HG03460 (cell line): Measurements from ENCODE around the gene SNAPC4.

Source experiments
- ATAC-seq: cut with Tn5 transposase; IDR thresholded peaks from one replicate; pipeline ENCODE4 v1.9.1; 2021; ENCODE audit not compliant: unreplicated experiment

Gene SNAPC4

DNA sequence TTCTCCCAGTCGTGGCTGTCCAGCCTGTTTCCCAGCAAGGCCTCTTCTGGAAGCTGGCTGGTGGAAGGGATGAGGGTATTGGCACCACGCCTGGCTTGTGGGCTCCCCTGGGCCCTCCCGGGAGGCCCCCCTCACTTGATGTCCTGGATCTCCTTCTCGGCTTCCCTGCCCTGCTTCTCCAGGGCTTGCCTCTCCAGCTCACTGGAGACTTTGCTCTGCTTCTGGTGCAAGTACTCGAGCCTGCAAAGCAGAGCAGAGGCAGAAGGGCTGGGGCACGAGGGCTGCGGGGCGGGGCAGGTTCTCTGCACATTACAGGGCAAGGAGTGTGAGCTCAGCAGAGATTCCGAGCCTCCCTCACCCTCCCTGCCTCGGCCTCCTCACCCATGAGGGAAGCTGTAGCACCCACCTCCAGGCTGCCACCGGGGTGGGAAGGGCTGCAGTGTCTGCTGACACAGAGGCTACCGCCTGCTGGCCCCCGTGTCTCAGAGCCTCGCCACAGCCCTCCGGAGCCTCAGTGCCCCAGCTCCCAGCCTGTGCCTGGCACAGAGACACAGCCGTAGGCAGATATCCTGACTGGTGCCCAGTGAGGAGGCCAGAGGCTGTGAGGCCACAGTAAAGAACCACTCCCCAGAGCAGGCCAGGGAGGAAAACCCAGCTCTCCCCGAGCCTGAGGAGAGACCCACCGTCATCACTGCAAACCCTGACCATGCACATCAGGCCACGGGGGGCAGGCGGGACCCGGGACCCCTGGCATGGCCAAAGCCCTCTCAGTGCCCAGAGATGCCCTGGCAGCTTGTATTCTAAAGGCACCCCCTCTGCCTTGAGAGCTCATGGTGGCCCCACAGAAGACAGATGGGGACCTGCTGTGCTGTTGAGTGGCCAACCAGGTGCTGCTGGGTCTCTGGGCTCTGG lies 7.2 kb downstream of the SNAPC4 start:
- no peak for ATAC-seq

DNA sequence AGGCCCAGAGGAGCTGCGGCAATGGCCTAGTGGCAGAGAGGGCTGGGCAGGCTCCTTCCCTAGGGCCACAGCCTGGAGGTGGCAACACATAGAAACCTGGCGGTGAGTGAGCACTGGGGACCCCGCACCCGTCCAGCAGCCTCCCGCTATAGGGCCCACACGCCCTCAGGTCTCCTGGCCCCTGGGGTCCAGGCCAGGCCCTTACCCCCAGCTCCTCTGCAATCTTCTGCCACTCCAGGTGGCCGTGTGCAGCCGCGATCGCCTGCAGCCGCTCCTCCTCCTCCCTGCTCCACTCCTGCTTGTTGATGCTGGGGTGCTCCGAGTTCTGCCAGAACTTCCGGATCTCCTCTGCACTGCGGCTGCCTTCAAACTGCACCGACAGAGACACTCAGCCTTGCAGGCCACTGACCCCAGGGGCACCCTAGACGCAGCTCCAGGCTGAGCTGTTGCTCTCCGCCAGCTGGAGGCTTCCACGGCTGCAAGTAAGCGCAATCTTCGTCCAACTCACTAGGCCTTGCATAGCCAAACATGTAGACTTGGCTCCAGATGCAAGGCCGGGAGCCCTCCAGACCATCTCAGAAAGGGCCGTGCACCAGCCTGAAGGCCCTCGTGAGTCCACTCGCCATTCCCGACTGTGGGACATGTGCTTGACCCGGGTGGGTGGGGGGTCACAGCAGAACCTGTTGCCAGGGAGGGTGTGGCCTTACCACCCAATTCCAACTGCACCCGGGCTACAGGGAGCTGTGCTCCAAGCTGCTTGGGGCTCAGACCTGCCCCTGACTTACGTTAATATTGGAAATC lies 8.0 kb downstream of the SNAPC4 start:
- no peak for ATAC-seq

GRCh38 chr9:136389396-136389795 lies 10.6 kb downstream of the SNAPC4 start:
- no peak for ATAC-seq

GRCh38 chr9:136387217-136387616 lies 12.8 kb downstream of the SNAPC4 start:
- no peak for ATAC-seq

GRCh38 chr9:136386018-136386417 lies 14.0 kb downstream of the SNAPC4 start:
- no peak for ATAC-seq

DNA sequence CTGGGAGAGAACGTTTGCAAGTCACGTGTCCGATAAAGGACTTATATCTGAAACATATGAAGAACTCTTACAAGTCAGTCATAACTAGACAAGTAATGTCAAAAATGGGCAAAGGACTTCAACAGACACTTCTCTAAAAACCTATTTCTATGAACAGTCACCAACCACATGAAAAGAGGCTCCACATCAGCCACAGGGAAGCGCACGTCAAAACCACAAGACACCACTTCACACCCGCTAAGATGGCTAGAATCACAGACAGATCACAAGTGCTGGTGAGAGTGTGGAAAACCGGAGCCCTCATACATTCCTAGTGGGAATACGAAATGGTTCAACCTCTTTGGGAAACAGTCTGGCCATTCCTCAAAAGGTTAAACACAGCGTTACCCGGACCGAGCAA lies 15.0 kb downstream of the SNAPC4 start:
- no peak for ATAC-seq

DNA sequence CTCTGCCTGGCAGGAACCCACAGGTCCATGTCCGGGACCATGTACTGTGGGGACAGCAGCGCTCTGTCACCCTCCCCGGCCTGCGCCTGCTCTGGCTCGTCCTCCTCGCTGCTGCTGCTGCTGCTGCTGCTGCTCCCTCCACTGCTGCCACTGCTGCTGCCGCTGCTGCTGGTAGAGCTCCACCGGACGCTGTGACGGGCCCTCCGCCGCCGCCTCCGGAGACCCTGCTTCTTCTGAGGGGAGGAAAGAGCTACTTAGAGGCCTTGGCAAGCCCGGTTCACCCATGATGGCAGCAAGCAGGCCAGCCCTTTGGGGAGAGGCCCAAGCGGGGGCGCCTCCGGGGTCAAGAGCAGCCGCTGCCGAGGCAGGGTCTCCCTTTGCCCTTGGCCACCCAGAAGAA lies 16.5 kb downstream of the SNAPC4 start:
- no peak for ATAC-seq

- ATAC-seq: no peak
These were observed 17.9 kb downstream of the SNAPC4 start for GRCh38 chr9:136381966-136382513.

GRCh38 chr9:136381311-136381710 lies 18.7 kb downstream of the SNAPC4 start:
- ATAC-seq: no peak

DNA sequence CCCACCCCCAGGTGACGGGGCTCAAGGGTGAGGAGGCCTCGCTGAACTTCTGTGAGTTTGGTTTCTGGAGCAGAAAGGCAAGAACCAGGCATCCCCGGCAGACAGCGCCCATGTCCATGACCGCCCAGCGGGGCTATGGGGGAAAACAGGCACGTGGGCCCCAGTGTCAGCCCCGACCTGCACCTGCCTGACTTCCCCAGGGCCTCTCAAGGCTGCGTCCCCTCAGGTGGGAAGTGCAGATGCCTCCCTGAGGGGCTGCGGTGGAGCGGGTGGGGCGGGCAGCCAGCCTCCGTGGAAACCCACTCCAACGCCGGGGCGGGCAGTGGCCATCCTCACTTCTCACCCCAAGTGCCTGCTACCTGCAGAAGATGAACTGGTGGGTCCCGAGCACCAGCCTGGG lies 19.6 kb downstream of the SNAPC4 start:
- no peak for ATAC-seq

DNA sequence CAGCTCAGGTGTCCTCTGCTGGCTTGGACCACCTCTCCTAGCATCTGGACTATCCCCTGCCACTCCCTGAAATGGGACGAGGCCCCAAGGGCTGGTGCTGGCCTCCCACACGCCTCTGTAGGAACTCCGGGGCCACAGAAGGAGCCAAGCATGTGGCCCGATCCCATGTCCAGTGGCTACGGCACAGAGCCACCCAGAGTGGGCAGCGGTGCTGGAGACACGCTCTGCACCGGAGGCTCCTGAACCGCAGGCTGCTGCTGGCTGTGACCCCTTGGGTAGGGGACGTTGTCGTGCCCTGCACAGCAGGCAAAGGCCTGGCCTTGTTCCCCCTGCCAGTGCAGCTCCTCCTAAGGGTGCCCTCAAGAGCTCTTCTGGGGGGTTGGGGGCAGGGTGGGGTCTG lies 20.1 kb downstream of the SNAPC4 start:
- ATAC-seq: no peak

DNA sequence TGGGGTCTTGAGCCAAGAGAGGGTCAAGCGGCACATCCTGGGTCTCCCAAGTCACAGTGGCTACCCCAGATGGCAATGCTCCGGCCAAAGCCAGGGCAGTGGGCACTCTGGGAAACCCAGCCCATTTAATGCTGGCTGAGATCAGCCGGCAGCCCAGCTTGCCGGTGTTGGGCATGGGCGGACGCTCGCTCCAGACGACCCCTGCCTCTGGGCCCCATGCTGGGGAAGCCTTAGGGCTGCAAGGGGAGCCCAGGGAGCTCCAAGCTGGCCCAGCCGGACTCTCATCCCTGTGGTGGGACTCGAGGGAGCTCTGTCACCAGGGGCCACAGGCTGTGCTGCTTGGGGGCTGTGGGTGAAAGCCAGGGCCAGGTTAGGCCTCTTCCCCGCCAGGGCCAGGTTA lies 20.6 kb downstream of the SNAPC4 start:
- ATAC-seq: no peak

- ATAC-seq: no peak
These were observed 21.0 kb downstream of the SNAPC4 start for GRCh38 chr9:136379003-136379287.

- no peak for ATAC-seq
These were observed 21.6 kb downstream of the SNAPC4 start for GRCh38 chr9:136378170-136379002.

DNA sequence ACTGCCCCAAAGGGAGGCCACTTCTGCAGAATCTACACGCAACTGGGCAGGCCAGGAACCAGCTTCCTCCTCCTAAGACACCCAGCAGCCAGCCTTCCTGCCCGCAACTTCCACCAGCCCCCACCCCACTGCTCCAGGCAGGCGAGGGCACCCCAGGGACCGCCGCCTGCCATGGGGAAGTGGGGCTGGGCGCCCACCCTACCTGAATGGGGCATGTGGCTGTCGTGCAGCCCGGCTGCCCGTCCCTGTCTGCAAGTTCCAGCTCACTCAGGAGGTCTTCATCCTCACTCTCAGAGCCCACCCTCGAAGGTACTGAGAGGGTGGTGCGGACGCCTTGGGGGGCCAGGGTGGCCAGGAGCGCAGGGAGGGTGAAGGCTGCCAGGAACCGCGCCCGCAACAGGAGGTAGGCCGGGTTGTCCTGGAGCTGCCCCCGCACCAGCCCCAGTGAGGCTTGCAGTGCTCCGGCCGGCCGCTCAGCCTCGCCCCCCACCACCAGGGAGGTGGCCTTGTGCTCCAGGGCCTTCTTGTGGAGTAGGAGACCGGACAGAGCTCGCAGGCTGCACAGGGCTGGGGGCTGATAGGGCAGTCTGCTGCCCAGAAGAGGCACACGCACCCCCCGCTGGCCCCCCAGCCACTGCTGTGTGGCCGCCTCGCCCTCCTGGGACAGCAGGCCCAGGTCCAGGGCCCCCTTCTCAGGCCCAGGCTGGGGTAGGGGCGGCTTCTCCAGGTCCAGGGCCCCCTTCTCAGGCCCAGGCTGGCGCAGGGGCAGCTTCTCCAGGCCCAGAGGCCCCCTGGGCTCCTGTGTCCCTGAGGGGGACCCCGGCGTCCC lies 22.4 kb downstream of the SNAPC4 start:
- ATAC-seq: no peak

- ATAC-seq: no peak
These were observed 23.5 kb downstream of the SNAPC4 start for GRCh38 chr9:136376457-136376856.

DNA sequence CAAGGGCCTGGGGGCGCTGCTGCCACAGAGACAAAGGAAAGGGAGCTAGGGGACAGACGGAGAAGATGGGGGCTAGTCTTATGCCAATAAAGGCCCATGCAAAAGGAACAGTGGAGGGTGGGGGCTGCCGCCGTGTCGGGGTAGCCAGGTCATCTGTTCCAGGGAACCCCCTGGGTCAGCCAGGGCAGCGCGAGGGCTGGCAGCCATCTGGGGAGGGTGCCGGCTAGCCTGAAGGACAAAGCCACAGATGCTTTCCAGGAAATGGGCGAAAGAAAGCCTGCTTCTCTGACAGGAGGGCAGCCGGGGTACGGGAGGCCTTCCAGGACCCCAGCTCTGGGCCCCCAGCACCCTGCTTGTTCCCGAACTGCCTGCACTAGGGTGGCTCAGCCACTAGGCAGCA lies 24.9 kb downstream of the SNAPC4 start:
- ATAC-seq: no peak

DNA sequence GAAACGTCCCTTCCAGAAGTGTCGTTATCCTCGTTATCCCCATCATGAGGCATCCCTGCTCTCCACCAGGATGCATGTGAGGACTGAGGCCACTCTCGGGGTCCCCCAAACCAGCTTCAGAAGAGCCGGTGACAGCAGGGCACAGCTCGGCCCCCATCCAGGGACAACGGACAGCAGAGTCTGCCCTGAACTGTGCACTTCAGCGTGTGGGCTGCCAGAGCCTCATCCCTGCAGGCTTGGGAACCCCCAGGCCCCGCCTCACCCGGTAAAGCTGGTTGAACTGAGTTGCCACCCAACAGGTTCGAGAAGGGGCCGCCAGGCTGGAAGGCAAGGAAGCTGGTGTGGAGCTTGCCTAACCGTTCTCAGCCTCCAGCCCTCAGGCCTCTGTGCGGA lies 25.8 kb downstream of the SNAPC4 start:
- ATAC-seq: no peak

DNA sequence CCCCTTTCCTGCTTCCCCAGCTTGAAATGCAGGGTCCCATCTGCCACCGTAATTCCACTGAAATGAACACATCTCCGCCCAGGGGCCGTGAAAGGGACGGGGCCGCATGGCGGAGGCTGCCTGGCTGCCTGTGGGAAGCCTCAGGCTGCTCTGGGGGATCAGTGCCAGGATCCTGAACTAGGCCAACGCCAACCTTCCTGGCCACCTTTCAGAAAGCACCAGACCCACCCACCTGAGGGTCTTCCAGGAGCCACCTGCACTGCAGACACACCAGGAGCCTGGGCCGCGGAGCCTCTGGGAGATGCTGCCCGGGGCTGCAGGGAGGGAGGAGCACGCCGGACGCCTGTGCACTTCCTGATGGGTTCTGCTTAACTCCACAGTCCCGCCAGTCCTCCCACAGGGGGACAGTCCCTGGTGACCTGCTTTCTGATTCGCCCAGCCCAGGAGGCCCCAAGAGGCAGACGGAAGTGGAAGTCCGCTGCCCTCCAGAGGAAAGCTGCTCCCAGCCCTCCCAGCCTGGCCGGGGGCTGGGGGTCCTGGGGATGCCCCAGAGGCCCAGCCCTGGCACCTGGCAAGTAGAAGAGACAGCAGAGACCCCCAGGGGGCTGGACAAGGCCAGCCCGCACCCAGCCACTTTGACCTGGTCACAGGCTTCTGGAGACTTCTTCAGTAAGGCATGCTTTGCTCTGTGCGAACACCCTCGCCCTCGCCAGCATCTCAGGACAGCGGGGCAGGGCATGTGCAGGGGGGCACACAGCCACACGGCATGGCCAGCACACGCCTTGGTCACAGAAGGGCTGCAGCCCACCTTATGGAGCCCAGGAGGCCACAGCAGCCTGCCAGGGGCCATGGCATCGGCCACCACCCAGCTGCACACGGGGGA lies 26.4 kb downstream of the SNAPC4 start, which contains the start of gene CARD9:
CARD9 (minus strand) TSS at position 370 of the 883 bp plus-strand sequence. CDS start 1,591 bp downstream, outside the sequence.
- no peak for ATAC-seq
